Heart right ventricle (tissue), 16 donors: ENCODE results near the gene WWOX. TPM values are rescaled to one million over a fixed set of nuclear protein-coding genes. Genes with fewer than 3 reads are reported as not detected.

Experiments used
- ATAC-seq, 8 donors: fragments of 200-7000 bp; cut with Tn5 transposase; one replicate each; pipeline ENCODE4 v1.9.1; 2020; ENCODE audit warnings: mild to moderate bottlenecking in 8 of 8, moderate library complexity in 8 of 8, moderate number of reproducible peaks in 1 of 8
- DNase-seq, 2 donors: peaks; one replicate each; pipeline ENCODE4 v3.0.0-alpha.2; 2020
- H3K27ac ChIP-seq, 10 donors: fragments of 200-600 bp; sonication (generic) in 2 of 10; one replicate each; pipeline versions ENCODE4 v1.5.0 to v1.8.0; 2020 to 2022; ENCODE audit warnings: mild to moderate bottlenecking in 3 of 10
- H3K27me3 ChIP-seq, 7 donors: fragments of 200-600 bp; one replicate each; pipeline ENCODE4 v1.8.0; 2021 to 2022; ENCODE audit warnings: mild to moderate bottlenecking in 2 of 7
- H3K36me3 ChIP-seq, 9 donors: fragments of 200-600 bp; sonication (generic) in 1 of 9; one replicate each; pipeline versions ENCODE4 v1.5.0 to v1.8.0; 2020 to 2022; ENCODE audit warnings: mild to moderate bottlenecking in 2 of 9
- H3K4me1 ChIP-seq, 9 donors: fragments of 200-600 bp; sonication (generic) in 1 of 9; one replicate each; pipeline versions ENCODE4 v1.5.0 to v1.8.0; 2020 to 2022; ENCODE audit warnings: mild to moderate bottlenecking in 4 of 9
- H3K4me3 ChIP-seq, 10 donors: fragments of 200-600 bp; sonication (generic) in 2 of 10; one replicate each; pipeline versions ENCODE4 v1.5.0 to v1.8.0; 2020 to 2022; ENCODE audit warnings: mild to moderate bottlenecking in 7 of 10, moderate library complexity in 2 of 10
- H3K9me3 ChIP-seq, 11 donors: fragments of 200-600 bp in 10 of 11; sonication (generic) in 2 of 11; one replicate each; pipeline versions ENCODE4 v1.5.0 to v1.8.0; 2013 to 2022; ENCODE audit warnings: mild to moderate bottlenecking in 2 of 11, control low read depth in 1 of 11, moderate library complexity in 1 of 11
- WGBS, 2 donors: extraction: QIAGEN DNeasy Blood & Tissue Kit; methylation state at CpG; one replicate each; pipeline ENCODE4 v1.1.7; 2013; ENCODE audit warnings: inconsistent platforms in 1 of 2; 5-methylcytosine and 5-hydroxymethylcytosine counted together
- intact Hi-C, 10 donors: fragments of 100-400 bp; cut with DNase I; formaldehyde crosslinking; loops; one replicate each; pipeline versions ENCODE4 v1.11.1 to v1.14.2; 2022
- polyA plus RNA-seq, 2 donors: library from polyadenylated mRNA; stranded (reverse); fragments of 200-250 nt; gene quantifications; one replicate each; pipeline ENCODE4 v1.2.3, GENCODE V29; 2013
- total RNA-seq, 10 donors: library from RNA; stranded (reverse); fragmentation: NEBNext Ultra II Directional in 3 of 10; extraction: Animal tissue kit (Norgen Biotek cat#: 25700) in 3 of 10; gene quantifications; one replicate each; pipeline versions ENCODE4 v1.2.1 to v1.2.4, GENCODE V29; 2021 to 2023
- TF ChIP-seq, protein P1 (sequence below), 9 donors: fragments of 200-600 bp; sonication (generic) in 2 of 9; IDR thresholded peaks; one replicate each; pipeline versions ENCODE4 v1.5.0 to v1.8.0; 2021 to 2022; ENCODE audit warnings: antibody characterized with exemption in 9 of 9, mild to moderate bottlenecking in 5 of 9, moderate library complexity in 1 of 9
- donor health status: Arrhythmogenic right ventricular cardiomyopathy.
- donor health status: ischemic (EF 13 %, LVEDD 7.1; RV severe dilation, severe dysfunction).
- donor health status: healthy with polysubstance abuse.
- donor health status: DM: no; HTN: yes; CAD: no.
- donor health status: DM: no; HTN: no; CAD: no.
- donor health status: ischemic (EF 25% LVEDD 6.9; RV normal size, moderate dysfunction).
- donor health status: ischemic (EF 25% LVEDD 5.7; RV mildly dilated, moderate dysfunction).
- donor health status: healthy.
- donor health status: DM: yes; HTN: yes; CAD: no.
- donor health status: Ischemic cardiomyopathy.
- donor health status: ischemic (EF 35%, LVEDD 5.7; RV mildly dilated, moderate dysfunction).
- donor health status: nonischemic (EF 11% LVEDD 7.7; RV severe dilation, severe dysfunction).
- donor health status: DM: yes; HTN: yes; CAD: no.
- donor health status: PGD.
- donor health status: ischemic (EF 29% LVEDD 5.4; RV normal size, mild dysfunction).
- donor health status: nonischemic (EF 23%, LVEDD 6.1; RV moderate dilation, normal function).

The WWOX gene
- total and polyA plus RNA-seq, 12 donors = 4.9 to 15.0 (median 9.9) TPM

DNA sequence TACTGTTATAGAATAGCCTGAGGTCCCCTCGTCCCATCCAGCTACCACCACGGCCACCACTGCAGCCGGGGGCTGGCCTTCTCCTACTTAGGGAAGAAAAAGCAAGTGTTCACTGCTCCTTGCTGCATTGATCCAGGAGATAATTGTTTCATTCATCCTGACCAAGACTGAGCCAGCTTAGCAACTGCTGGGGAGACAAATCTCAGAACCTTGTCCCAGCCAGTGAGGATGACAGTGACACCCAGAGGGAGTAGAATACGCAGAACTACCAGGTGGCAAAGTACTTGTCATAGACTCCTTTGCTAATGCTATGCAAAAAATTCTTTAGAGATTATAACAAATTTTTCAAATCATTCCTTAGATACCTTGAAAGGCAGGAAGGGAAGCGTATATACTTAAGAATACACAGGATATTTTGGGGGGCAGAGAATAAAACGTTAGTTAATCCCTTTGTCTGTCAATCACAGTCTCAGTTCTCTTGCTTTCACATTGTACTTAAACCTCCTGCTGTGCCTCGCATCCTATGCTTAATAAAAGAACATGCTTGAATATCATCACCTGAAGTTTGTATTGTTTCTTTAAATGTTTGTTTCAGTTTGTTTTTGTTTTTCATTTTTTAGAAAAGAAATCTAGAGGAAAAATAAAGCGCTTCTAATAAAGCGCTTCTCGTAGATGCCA, 1112.8 kb downstream of the WWOX start:
- Histone ChIP-seq H3K9me3 (peaks cover 0 to 14% (median 0%) of the 10 kb centered on the region in 11 donors), H3K27me3 (no peaks in the 10 kb centered on the region), H3K4me3 (no peak overlapping the region), H3K36me3 (no peaks in the 10 kb centered on the region), H3K4me1 (no peaks in the 10 kb centered on the region), H3K27ac (no peak overlapping the region)
- no peak for ATAC-seq
- WGBS, 2 donors = 86 to 88% methylated on average over 10 of the region's 10 CpGs
- DNase-seq = no peak
- intact Hi-C loops = no loop called here
- TF ChIP-seq, protein P1, sequence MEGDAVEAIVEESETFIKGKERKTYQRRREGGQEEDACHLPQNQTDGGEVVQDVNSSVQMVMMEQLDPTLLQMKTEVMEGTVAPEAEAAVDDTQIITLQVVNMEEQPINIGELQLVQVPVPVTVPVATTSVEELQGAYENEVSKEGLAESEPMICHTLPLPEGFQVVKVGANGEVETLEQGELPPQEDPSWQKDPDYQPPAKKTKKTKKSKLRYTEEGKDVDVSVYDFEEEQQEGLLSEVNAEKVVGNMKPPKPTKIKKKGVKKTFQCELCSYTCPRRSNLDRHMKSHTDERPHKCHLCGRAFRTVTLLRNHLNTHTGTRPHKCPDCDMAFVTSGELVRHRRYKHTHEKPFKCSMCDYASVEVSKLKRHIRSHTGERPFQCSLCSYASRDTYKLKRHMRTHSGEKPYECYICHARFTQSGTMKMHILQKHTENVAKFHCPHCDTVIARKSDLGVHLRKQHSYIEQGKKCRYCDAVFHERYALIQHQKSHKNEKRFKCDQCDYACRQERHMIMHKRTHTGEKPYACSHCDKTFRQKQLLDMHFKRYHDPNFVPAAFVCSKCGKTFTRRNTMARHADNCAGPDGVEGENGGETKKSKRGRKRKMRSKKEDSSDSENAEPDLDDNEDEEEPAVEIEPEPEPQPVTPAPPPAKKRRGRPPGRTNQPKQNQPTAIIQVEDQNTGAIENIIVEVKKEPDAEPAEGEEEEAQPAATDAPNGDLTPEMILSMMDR (IDR thresholded peaks at IDR 0.05) = no peak

DNA sequence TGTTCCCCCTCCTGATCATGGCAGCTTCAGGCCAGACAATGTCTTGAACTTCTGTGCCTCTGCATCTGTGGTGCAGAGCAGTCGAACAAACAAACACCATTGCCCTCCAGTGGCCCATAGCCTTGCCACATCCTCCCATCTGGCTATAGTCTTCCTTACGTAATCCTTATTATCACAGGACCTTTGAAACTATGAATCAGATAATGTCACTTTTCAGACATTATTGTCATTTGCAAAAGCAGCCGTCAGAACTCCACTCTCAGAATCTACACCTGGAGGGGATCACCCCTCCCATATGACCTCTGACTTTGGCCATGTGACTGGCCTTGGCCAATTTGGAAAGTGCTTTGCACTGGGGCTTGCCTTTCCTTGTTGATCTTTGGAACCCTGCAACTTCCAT, 1113.8 kb downstream of the WWOX start:
- TF ChIP-seq, protein P1 (IDR thresholded peaks at IDR 0.05) = peak in 1 of 9 donors; percentile 10
- intact Hi-C loops = no loop called here
- no peaks in the 10 kb centered on the region for H3K27me3 ChIP-seq
- peak in 1 of 8 donors; percentile 35 for ATAC-seq
- H3K4me3 ChIP-seq = no peak overlapping the region
- 70 to 76% methylated on average over 3 of the region's 3 CpGs for WGBS, 2 donors
- H3K4me1 ChIP-seq = peaks cover 0 to 8% (median 0%) of the 10 kb centered on the region in 9 donors
- peaks cover 0 to 14% (median 0%) of the 10 kb centered on the region in 11 donors for H3K9me3 ChIP-seq
- no peaks in the 10 kb centered on the region for H3K36me3 ChIP-seq
- DNase-seq = no peak
- no peak overlapping the region for H3K27ac ChIP-seq

DNA sequence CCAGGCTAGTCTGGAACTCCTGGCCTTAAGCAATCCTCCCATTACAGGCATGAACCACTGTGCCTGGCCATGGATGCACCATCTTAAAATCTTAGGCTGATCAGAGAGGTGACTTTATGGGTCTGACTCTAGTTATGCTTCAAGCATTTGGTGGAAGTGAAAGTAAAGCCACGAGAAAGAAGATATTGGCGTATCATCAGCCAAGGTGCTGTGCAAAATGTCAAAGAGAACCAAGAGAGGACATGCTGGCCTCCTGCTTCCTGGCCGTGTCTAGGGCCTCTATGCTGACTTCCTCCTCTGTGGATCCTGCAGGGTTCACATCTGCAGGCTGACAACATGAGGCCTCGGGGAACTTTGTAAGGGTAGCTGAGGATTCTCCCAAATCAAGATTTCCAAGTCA, 1115.8 kb downstream of the WWOX start:
- no peak overlapping the region for H3K27ac ChIP-seq
- intact Hi-C loops = no loop called here
- ATAC-seq = no peak
- peaks cover 0 to 15% (median 0%) of the 10 kb centered on the region in 9 donors for H3K4me1 ChIP-seq
- no peak for DNase-seq
- H3K36me3 ChIP-seq = no peaks in the 10 kb centered on the region
- H3K27me3 ChIP-seq = no peaks in the 10 kb centered on the region
- H3K4me3 ChIP-seq = no peak overlapping the region
- TF ChIP-seq, protein P1 (IDR thresholded peaks at IDR 0.05) = no peak
- 68 to 86% methylated on average over 4 of the region's 4 CpGs for WGBS, 2 donors
- H3K9me3 ChIP-seq = peaks cover 0 to 14% (median 0%) of the 10 kb centered on the region in 11 donors

DNA sequence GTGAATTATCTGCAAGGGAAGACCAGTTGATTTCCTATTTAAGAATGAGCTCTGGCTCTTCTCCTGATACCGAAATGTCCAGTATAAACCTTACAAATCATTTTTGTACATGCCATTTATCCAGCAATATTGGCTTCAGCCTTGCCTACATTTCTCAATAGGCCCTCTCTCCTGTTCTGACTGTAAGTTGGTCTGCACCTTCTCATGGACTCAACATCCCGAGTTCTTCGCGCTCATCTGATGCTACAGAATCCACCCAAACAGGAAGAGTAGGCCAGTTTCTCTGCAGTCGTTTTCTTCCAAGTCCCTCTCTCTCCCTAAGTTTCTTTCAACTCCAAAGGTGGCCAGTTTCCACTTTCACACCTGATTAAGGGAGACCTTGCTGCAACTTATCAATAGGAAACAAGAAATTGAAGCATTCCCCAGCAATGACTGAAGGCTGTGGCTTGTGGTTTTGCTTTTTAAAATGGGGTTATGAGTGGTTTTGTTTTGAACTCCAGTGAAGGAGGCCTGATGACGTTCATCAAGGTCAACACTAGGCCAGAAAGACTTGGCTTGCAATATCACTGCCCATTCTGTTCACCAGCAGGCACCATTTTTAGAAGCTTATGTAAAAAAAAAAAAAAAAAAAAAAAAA, 1118.0 kb downstream of the WWOX start:
- ATAC-seq = no peak
- H3K4me3 ChIP-seq = no peak overlapping the region
- TF ChIP-seq, protein P1 (IDR thresholded peaks at IDR 0.05) = no peak
- peaks cover 0 to 7% (median 0%) of the 10 kb centered on the region in 7 donors for H3K27me3 ChIP-seq
- peaks cover 0 to 15% (median 0%) of the 10 kb centered on the region in 9 donors for H3K4me1 ChIP-seq
- intact Hi-C loops = no loop called here
- no peak for DNase-seq
- H3K9me3 ChIP-seq = peaks cover 0 to 14% (median 0%) of the 10 kb centered on the region in 11 donors
- H3K36me3 ChIP-seq = no peaks in the 10 kb centered on the region
- WGBS, 2 donors = 82 to 84% methylated on average over 6 of the region's 6 CpGs
- H3K27ac ChIP-seq = no peak overlapping the region
